Activated naive CD4-positive, alpha-beta T cell treated with Interleukin-2 at 50 U/mL for 16 hours (primary cell): ENCODE data around the gene TMEM191B.
"Not testable (repeated sequence)": the region's sequence is repeated elsewhere in the genome, so short reads cannot be mapped to it uniquely, and the experiment has no call there.

ENCODE experiments used
- DNase-seq: peaks from one replicate; pipeline ENCODE4 v3.0.0-alpha.2; 2020

Gene TMEM191B

GRCh38 chr22:18558939-18559338 is 31.3 kb downstream of the TMEM191B start:
- not testable (repeated sequence) for DNase-seq

GRCh38 chr22:18560099-18560974 is 32.7 kb downstream of the TMEM191B start:
- not testable (repeated sequence) for DNase-seq

DNA sequence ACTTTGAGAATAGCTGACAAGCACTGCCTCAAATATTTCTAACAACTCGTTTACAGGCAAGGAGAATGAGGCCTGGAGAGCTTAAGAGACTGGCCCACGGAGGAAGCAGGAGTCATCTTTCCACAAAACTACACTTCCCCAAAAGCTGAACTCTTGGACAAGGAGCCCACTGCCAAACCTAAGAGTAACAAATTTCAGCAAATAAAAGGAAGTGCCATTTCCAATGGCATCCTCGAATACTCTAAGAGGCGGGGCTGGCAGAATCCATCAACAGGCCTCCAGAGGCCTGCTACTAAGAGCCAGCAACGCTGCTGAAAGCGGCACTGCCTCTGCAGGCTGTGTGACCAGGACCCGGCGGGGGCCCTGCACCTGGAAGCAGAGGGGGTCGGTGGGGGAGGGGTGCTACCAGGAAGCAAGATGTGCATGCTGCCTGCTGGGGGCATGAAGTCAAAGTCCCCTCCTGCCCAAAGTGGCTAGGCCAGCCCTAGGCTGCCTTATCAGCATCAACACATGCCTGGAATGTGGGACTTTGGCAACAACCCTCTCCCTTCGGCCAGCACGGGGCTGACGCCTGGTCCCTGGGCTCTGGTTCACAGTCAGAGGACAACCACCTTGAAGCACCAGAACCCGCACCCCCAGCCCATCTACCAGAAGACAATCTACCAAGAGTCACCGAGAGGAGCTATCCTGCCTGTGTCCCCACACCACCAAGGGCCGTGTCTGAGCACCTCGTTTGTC is 43.1 kb downstream of the TMEM191B start:
- DNase-seq: not testable (repeated sequence)

GRCh38 chr22:18573483-18574164 is 46.0 kb downstream of the TMEM191B start:
- not testable (repeated sequence) for DNase-seq

- DNase-seq: not testable (repeated sequence)
Observed at GRCh38 chr22:18574555-18574954, 47.0 kb downstream of the TMEM191B start.

- DNase-seq: not testable (repeated sequence)
Observed at GRCh38 chr22:18575686-18576085, 48.1 kb downstream of the TMEM191B start.

GRCh38 chr22:18577090-18577818 is 49.7 kb downstream of the TMEM191B start:
- not testable (repeated sequence) for DNase-seq

DNA sequence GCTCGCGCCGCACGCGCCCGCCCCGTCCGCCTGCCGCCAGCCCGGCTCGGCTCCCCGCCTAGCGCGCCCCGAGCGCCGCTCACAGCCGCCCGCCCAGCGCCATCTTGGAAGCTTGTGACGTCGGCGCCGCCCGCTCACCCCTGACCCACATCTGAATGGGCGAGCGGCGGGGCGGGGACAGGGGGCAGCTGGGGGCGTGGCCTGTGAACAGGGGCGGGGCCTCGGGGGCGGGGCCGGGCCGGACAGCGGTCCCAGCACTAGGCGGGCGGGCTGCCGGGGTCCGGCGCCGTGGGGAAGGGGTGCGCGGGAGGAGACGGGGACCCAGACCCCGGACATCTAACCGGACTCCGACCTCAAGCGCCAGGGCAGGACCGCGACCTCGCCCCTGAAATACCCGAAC is 50.2 kb downstream of the TMEM191B start:
- DNase-seq: peak; percentile 26
